ENCODE measurements around the gene SHC1.
A peak's percentile ranks its signal among the peaks of the same experiment; 100 is the strongest.

The SHC1 gene

DNA sequence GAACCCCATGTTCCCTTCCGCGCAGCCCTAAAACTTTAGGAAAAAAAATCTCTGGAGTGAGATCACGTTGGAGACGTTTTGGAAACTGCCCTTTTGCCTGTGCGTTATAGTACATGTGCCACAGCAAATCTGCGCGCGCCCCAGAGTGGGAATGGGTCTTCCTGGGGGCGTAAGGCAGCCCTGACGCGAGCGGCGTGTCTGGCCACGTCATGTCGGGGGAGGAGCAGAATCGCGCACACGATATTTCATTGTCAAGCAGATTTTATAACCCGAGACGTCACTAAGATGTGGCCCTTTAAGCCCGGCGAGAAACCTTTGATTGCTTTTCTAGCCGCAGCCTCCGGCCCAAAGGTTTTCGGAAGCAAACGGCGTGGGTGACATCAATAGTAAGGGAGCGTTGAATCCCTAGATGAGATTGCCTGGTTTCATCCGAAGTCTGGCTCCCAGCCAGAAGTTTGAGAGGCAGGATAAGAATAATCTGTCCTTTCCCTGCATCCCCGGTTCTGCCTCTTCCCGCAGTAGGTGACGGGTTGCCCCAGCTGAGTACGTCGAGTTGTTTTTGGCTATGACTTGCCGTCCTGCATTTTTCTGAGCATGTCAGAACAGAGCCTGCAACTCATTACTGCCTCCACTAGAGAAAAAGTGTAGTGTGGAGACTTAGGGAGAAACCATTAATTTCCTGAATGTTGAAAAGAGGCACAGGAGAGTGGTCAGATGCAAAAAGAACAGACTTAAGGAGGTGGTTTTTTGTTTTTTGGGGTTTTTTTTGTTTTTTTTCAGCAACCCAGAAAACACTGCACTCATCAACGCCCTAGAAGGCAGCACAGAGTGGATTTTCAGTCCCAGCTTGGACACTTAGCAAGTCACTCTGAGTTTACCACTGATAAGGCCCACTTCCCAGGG, 33.2 kb downstream of the SHC1 start:
- peak; percentile 95 for DNase-seq (ENCODE audit: low spot score)

GRCh38 chr1:154936555-154937084, 33.9 kb downstream of the SHC1 start, which contains the start of gene PMVK:
Gene PMVK, minus strand, starts transcription at chr1:154936719. Its CDS starts 34 bp downstream, at chr1:154936685.
- peak; percentile 97 for DNase-seq (ENCODE audit: low spot score)

GRCh38 chr1:154935749-154936554, 34.6 kb downstream of the SHC1 start:
- no peak for DNase-seq (ENCODE audit: low spot score)

DNA sequence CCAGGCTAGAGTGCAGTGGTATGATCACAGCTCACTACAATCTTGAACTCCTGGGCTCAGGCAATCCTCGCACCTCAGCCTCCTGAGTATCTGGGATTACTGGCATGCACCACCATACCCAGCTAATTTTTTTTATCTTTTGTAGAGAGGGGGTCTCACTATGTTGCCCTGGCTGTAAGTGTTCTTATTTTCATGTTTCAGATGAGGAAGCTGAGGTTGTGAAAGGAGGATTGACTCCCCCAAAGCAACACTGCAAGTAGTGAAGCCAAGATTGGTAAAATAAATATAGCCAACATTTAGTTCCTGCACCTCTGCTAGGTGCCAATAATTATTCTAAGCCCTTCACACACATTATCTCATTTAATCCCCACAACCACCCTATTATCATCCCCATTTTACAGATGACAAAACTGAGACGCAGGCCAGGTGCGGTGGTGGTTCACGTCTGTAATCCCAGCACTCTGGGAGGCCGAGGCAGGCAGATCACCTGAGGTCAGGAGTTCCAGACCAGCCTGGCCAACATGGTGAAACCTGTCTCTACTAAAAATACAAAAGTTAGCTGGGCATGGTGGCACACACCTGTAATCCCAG, 36.1 kb downstream of the SHC1 start:
- DNase-seq (ENCODE audit: low spot score), result no peak

DNA sequence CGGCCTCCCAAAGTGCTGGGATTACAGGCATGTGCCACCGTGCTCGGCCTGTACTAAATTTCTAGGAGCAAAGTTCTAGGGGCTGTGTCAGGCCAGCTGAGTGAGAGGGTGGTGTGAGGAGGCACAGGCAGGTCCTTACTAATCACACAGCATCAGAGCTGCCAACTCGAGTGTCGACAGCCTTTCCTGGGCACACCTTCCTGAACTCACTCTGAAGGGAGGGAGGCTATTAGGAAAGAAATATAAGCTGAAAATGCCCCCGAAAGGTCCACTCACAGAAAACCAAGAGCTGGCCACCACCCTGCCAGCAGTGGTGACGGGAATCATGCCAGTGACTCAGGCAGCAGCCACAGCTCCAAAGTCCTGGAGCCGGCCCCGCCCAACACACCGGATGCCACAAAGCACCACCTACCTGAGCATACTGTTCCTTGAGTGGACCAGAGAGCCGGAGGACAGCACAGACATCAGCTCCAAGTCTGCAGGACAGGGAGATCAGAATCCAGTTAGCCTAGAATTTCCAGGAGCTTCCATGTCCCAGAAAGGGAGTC, 38.5 kb downstream of the SHC1 start:
- DNase-seq (ENCODE audit: low spot score), result peak; percentile 30

DNA sequence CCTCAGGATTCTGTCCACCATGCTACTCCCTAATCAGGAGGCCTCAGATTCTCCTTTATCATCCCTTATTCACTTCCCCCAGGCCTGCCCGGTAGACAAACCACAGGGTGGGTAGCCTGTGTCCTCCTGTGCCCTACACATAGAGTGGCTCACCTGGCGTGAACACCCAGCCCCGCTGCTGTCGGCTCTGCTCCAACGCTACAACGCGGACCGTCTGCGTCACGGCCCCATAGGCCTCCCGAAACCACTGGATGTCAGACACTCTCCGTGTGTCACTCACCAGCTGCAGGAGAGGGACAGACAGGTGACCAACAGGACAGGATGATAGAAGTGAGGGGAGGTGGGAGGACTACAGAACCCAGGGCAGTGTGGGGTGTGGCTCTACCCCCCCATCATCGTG, 44.3 kb downstream of the SHC1 start:
- no peak for DNase-seq (ENCODE audit: low spot score)

DNA sequence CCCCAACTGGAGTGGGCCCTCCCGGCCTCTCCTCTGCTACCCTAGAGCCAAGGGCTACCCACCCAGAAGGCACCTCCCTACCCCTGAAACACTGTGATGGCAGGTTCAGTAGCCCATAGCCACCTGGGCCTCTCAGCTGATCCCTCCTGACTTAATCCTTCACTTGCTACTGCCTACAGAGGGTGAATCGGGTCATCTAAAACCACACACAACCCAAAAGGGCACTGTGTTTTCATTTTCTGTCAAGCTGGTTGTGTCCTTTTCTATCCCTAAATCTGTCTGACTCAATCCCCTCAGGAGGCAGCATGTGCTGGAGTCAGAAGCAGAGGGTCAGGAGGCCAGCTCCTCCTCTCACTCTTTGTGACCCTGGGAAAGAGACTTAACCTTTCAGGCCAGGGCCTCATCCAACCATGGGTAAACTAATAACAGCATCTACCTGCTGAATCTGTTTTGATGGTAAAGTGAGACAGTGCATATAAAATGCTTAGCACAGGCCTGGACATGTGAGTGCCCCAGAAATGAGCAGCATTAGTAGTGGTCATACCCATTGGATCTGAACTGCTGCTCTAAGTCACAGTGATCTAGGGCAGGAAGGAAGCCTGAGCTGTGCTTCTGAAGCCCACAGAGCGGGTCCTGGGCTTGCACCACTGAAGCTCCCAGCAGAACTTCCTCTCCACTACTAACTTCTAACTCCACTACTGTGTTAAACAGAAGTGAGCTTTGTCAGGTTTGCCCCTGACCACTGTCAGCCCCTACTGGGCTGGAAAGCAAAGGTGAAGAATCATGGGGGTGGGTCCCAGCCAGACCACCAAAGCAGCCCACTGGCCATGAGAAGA, 45.0 kb downstream of the SHC1 start:
- no peak for DNase-seq (ENCODE audit: low spot score)

DNA sequence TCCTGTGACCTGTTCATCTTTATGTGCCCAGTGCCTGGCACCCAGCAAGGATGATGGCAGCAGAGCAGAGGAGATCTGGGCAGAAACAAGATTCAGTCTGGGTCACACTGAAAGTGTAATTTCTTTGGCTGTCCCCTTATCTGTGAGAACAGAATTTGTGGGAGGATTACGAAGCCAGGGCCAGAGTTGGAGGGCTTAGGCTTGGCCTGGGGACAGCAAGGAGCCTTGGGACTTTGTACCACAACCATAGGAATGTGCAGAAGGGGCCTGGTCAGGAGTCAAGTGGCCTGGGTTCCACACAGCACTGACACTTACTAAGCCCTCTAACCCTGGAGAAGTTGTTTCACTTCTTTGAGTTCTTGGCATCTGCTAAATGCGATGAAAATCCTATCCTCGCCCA, 46.9 kb downstream of the SHC1 start:
- no peak for DNase-seq (ENCODE audit: low spot score)

DNA sequence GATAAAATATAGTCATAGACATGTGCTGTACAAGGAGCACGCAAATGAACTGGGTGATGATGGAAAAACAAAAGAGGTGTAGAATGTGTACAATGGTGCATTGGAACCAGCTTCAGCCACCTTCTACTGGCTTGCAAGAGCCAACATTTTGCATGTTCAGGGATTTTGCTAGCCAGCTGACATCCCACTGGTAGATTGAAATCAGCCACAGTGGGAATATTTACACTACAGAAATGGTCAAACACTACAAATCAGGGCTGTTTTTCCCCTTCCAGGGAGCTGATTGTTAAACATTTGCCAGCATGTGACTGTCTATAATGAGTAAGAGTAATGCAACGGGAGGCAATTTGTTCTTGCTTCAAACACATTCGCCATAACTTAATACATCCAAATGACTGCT, 57.3 kb downstream of the SHC1 start:
- DNase-seq (ENCODE audit: low spot score), result no peak

GRCh38 chr1:154912755-154913154, 57.8 kb downstream of the SHC1 start:
- DNase-seq (ENCODE audit: low spot score), result no peak

Data from AG20443 (cell line).